Nephron (organoid): Measurements from ENCODE around the gene FOXK1.

Experiments
- H3K27ac Mint-ChIP-seq, 3 experiments: 2 replicates each; pipeline ENCODE4 v1.8.0; 2020; ENCODE audit warnings: mixed read lengths in 3 of 3, mild to moderate bottlenecking in 2 of 3, moderate library complexity in 1 of 3
- H3K27me3 Mint-ChIP-seq: 2 replicates; pipeline ENCODE4 v1.8.0; 2021; ENCODE audit warnings: low read depth, mild to moderate bottlenecking, moderate library complexity, mixed read lengths
- H3K36me3 Mint-ChIP-seq: 2 replicates; pipeline ENCODE4 v1.8.0; 2020; ENCODE audit warnings: low read depth, mixed read lengths
- H3K4me1 Mint-ChIP-seq: 2 replicates; pipeline ENCODE4 v1.8.0; 2020; ENCODE audit warnings: mixed read lengths
- H3K4me3 Mint-ChIP-seq, 3 experiments: 2 replicates each; pipeline ENCODE4 v1.8.0; 2020; ENCODE audit warnings: mild to moderate bottlenecking in 3 of 3, mixed read lengths in 3 of 3, moderate library complexity in 2 of 3
- H3K9me3 Mint-ChIP-seq: 2 replicates; pipeline ENCODE4 v1.8.0; 2020; ENCODE audit warnings: mixed read lengths
- CTCF ChIP-seq, 3 experiments: fragments of 200-600 bp; sonication (generic); IDR thresholded peaks; one replicate each; pipeline ENCODE4 v1.5.0; 2021; ENCODE audit warnings: antibody characterized with exemption in 3 of 3; ENCODE audit not compliant: unreplicated experiment in 3 of 3

FOXK1 gene

GRCh38 chr7:4763091-4763793 is 81.1 kb downstream of the FOXK1 start:
- Mint-ChIP-seq H3K27ac (no peak overlapping the region), H3K9me3 (no peaks in the 10 kb centered on the region), H3K4me3 (no peak overlapping the region), H3K4me1 (no peaks in the 10 kb centered on the region), H3K27me3 (no peaks in the 10 kb centered on the region), H3K36me3 (peaks cover 42% of the 10 kb centered on the region)
- TF ChIP-seq CTCF (IDR thresholded peaks at IDR 0.05; ENCODE audit: unreplicated experiment in 3 of 3): no peak

GRCh38 chr7:4763794-4764185 is 81.7 kb downstream of the FOXK1 start:
- H3K36me3 Mint-ChIP-seq: peaks cover 42% of the 10 kb centered on the region
- TF ChIP-seq CTCF (IDR thresholded peaks at IDR 0.05; ENCODE audit: unreplicated experiment in 3 of 3): no peak
- H3K4me1 Mint-ChIP-seq: peaks cover 1% of the 10 kb centered on the region
- no peaks in the 10 kb centered on the region for H3K9me3 Mint-ChIP-seq
- H3K27me3 Mint-ChIP-seq: no peaks in the 10 kb centered on the region
- H3K27ac Mint-ChIP-seq: no peak overlapping the region
- no peak overlapping the region for H3K4me3 Mint-ChIP-seq

- TF ChIP-seq CTCF (IDR thresholded peaks at IDR 0.05; ENCODE audit: unreplicated experiment in 3 of 3): no peak
- Mint-ChIP-seq H3K27me3 (no peaks in the 10 kb centered on the region), H3K36me3 (peaks cover 42% of the 10 kb centered on the region), H3K4me3 (no peak overlapping the region), H3K9me3 (no peaks in the 10 kb centered on the region), H3K27ac (no peak overlapping the region), H3K4me1 (peaks cover 7% of the 10 kb centered on the region)
Observed at GRCh38 chr7:4764402-4765007, 82.4 kb downstream of the FOXK1 start.

- Mint-ChIP-seq H3K4me3 (no peak overlapping the region), H3K27ac (no peak overlapping the region), H3K4me1 (peaks cover 11% of the 10 kb centered on the region)
Observed at GRCh38 chr7:4765776-4766490, 83.8 kb downstream of the FOXK1 start.

GRCh38 chr7:4766666-4767519 is 84.8 kb downstream of the FOXK1 start:
- Mint-ChIP-seq H3K27me3 (no peaks in the 10 kb centered on the region), H3K9me3 (no peaks in the 10 kb centered on the region), H3K27ac (no peak overlapping the region), H3K4me1 (peaks cover 11% of the 10 kb centered on the region), H3K4me3 (no peak overlapping the region), H3K36me3 (peaks cover 40% of the 10 kb centered on the region)
- TF ChIP-seq CTCF (IDR thresholded peaks at IDR 0.05; ENCODE audit: unreplicated experiment in 3 of 3): no peak

More at GRCh38 chr7:4765776-4766490, 83.8 kb downstream of the FOXK1 start:
- peak in 1 of 3 experiments; percentile 12 for TF ChIP-seq CTCF (IDR thresholded peaks at IDR 0.05; ENCODE audit: unreplicated experiment in 3 of 3)
- Mint-ChIP-seq H3K36me3 (peaks cover 43% of the 10 kb centered on the region), H3K27me3 (no peaks in the 10 kb centered on the region), H3K9me3 (no peaks in the 10 kb centered on the region)
